B cell (primary cell): ENCODE data around the gene PRDM5. TPM values are rescaled to one million over a fixed set of nuclear protein-coding genes. Genes with fewer than 3 reads are reported as not detected.

ENCODE experiments used
- ATAC-seq: fragments of 200-7000 bp; cut with Tn5 transposase; one replicate; pipeline ENCODE4 v1.10.0; 2021; ENCODE audit warnings: low read depth, mild to moderate bottlenecking, moderate number of reproducible peaks, moderate library complexity
- CTCF ChIA-PET: fragments of 350-600 bp; sonication (Branson Sonifier 250); formaldehyde crosslinking; loops from one replicate; lab custom pipeline; 2021; ENCODE audit warnings: antibody characterized with exemption, inconsistent platforms; lab: Charles Lee
- POLR2A ChIA-PET: fragments of 350-600 bp; sonication (Branson Sonifier 250); formaldehyde crosslinking; loops from one replicate; lab custom pipeline; 2021; ENCODE audit warnings: antibody characterized with exemption; lab: Charles Lee
- DNase-seq: peaks from one replicate; pipeline ENCODE4 v3.0.0; 2013
- H2AFZ ChIP-seq: 2 replicates; pipeline ENCODE4 v1.6.1; 2012; ENCODE audit warnings: mild to moderate bottlenecking, low read depth, low read length; ENCODE audit not compliant: insufficient read depth, poor library complexity, severe bottlenecking
- H3K27ac ChIP-seq, 2 donors: 1 replicate in 1 of 2; 2 replicates in 1 of 2; pipeline ENCODE4 v1.5.1; 2012 to 2013; ENCODE audit warnings: low read length in 2 of 2, mild to moderate bottlenecking in 2 of 2, moderate library complexity in 1 of 2
- H3K27me3 ChIP-seq, 4 experiments: fragments of 200-600 bp in 1 of 4; sonication (generic) in 1 of 4; replicated peaks in 1 of 4; 1 replicate in 2 of 4; 2 replicates in 2 of 4; pipeline versions ENCODE4 v1.6.1 to v1.7.0; 2013 to 2016; ENCODE audit warnings: low read length in 3 of 4, mild to moderate bottlenecking in 2 of 4, mixed read lengths in 1 of 4, moderate library complexity in 1 of 4; ENCODE audit not compliant: insufficient read depth in 4 of 4, control insufficient read depth in 3 of 4; ENCODE audit errors: control extremely low read depth in 1 of 4
- H3K36me3 ChIP-seq, 2 experiments: replicated peaks in 1 of 2; 1 replicate in 1 of 2; 2 replicates in 1 of 2; pipeline versions ENCODE4 v1.6.1 to v1.7.1; 2013; ENCODE audit warnings: low read length in 1 of 2; ENCODE audit not compliant: insufficient read depth in 2 of 2, control insufficient read depth in 1 of 2; ENCODE audit errors: control extremely low read depth in 1 of 2, extremely low read depth in 1 of 2
- H3K4me1 ChIP-seq, 2 donors: fragments of 200-600 bp in 1 of 2; sonication (generic) in 1 of 2; 1 replicate in 1 of 2; 2 replicates in 1 of 2; pipeline versions ENCODE4 v1.5.1 to v1.6.1; 2013 to 2017; ENCODE audit warnings: low read length in 2 of 2; ENCODE audit not compliant: control insufficient read depth in 2 of 2, insufficient read depth in 2 of 2
- H3K4me2 ChIP-seq: replicated peaks from 2 replicates; pipeline ENCODE3; 2012; ENCODE audit warnings: mild to moderate bottlenecking, low read depth, low read length; ENCODE audit not compliant: poor library complexity, severe bottlenecking
- H3K4me3 ChIP-seq, 5 experiments: fragments of 200-600 bp in 1 of 5; sonication (generic) in 1 of 5; 1 replicate in 3 of 5; 2 replicates in 2 of 5; pipeline versions ENCODE4 v1.5.1 to v1.7.0; 2011 to 2016; ENCODE audit warnings: low read length in 4 of 5, mild to moderate bottlenecking in 4 of 5, low read depth in 2 of 5, control low read depth in 1 of 5, moderate library complexity in 1 of 5; ENCODE audit not compliant: insufficient read depth in 1 of 5; ENCODE audit errors: control extremely low read depth in 1 of 5, extremely low read depth in 1 of 5
- H3K79me2 ChIP-seq: fragments of 200-600 bp; sonication (generic); one replicate; pipeline ENCODE4 v1.6.0; 2016; ENCODE audit warnings: low read length; ENCODE audit not compliant: control insufficient read depth, insufficient read depth
- H3K9ac ChIP-seq: fragments of 200-600 bp; sonication (generic); 2 replicates; pipeline ENCODE4 v1.6.1; 2017; ENCODE audit warnings: mild to moderate bottlenecking, low read length, moderate library complexity
- H3K9me3 ChIP-seq, 3 donors: one replicate each; pipeline versions ENCODE4 v1.6.1 to v1.7.1; 2013; ENCODE audit warnings: low read length in 2 of 3; ENCODE audit not compliant: control insufficient read depth in 2 of 3, insufficient read depth in 1 of 3; ENCODE audit errors: control extremely low read depth in 1 of 3
- H4K20me1 ChIP-seq: 2 replicates; pipeline ENCODE4 v1.6.0; 2012; ENCODE audit warnings: mild to moderate bottlenecking, low read length; ENCODE audit not compliant: insufficient read depth, control insufficient read depth, poor library complexity, severe bottlenecking
- H3K27ac Mint-ChIP-seq: one replicate; pipeline ENCODE4 v1.8.0; 2021; ENCODE audit warnings: mixed read lengths
- H3K27me3 Mint-ChIP-seq: one replicate; pipeline ENCODE4 v1.8.0; 2021; ENCODE audit warnings: mixed read lengths
- H3K4me1 Mint-ChIP-seq: one replicate; pipeline ENCODE4 v1.8.0; 2021; ENCODE audit warnings: mixed read lengths
- H3K4me3 Mint-ChIP-seq: one replicate; pipeline ENCODE4 v1.8.0; 2021; ENCODE audit warnings: mixed read lengths
- H3K9me3 Mint-ChIP-seq: one replicate; pipeline ENCODE4 v1.8.0; 2022; ENCODE audit warnings: mixed read lengths; ENCODE audit not compliant: insufficient read depth
- CTCF ChIP-seq: fragments of 200-600 bp; IDR thresholded peaks from one replicate; pipeline ENCODE4 v1.8.0; 2022; ENCODE audit warnings: antibody characterized with exemption, mild to moderate bottlenecking
- EZH2 ChIP-seq: IDR thresholded peaks from 2 replicates; pipeline ENCODE4 v1.6.1; 2012; ENCODE audit warnings: borderline replicate concordance, low read depth, mild to moderate bottlenecking, moderate library complexity, low read length; ENCODE audit not compliant: insufficient read depth, poor library complexity, severe bottlenecking
- WGBS: methylation state at CpG from one replicate; pipeline ENCODE4 v1.1.5; 2013; ENCODE audit warnings: missing lambda C conversion rate; ENCODE audit not compliant: insufficient coverage; 5-methylcytosine and 5-hydroxymethylcytosine counted together
- intact Hi-C: fragments of 100-400 bp; cut with micrococcal nuclease; formaldehyde crosslinking; loops from one replicate; pipeline ENCODE4 v1.10.0; 2022
- polyA plus RNA-seq: library from polyadenylated mRNA; depleted of rRNA; stranded (reverse); fragments of >200 nt; gene quantifications from 2 replicates; pipeline ENCODE4 v1.2.3, GENCODE V29; 2012
- total RNA-seq, 2 donors: library from RNA; stranded (reverse); fragments of 120-200 nt in 1 of 2; gene quantifications; 1 replicate in 1 of 2; 2 replicates in 1 of 2; pipeline versions ENCODE4 v1.2.3 to v1.2.4, GENCODE V29; 2013 to 2022

PRDM5 gene
- total and polyA plus RNA-seq, 2 donors (not counting 1 experiment from before 2014, with no cell fraction given): not detected

DNA sequence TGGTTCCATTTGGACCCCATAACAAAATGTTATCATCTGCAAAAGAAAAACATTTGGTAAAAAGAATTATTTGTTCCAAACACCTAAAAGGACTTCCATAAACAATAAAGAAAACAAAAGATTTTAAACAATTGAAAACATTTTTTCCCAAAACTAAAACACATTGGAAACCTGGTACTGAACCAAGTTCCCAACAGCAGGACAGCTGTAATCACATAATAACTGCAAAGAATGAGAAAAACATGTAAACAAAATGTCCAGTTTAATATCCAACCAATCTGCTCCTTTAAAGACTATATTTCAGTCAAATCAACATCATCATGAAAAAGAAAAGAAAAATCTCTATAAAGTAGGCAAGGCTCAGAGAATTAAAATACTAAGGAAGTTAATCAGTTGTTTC is 36.3 kb downstream of the PRDM5 start:
- H3K4me1 ChIP-seq: no peaks in the 10 kb centered on the region
- Mint-ChIP-seq H3K9me3 (peaks cover 5% of the 10 kb centered on the region), H3K4me3 (no peak overlapping the region), H3K4me1 (no peaks in the 10 kb centered on the region), H3K27ac (no peak overlapping the region), H3K27me3 (no peaks in the 10 kb centered on the region)
- no peak for DNase-seq
- no peaks in the 10 kb centered on the region for H4K20me1 ChIP-seq
- H2AFZ ChIP-seq: no peak overlapping the region
- H3K27ac ChIP-seq: no peak overlapping the region
- H3K27me3 ChIP-seq: no peaks in the 10 kb centered on the region
- H3K79me2 ChIP-seq: no peaks in the 10 kb centered on the region
- H3K36me3 ChIP-seq: no peaks in the 10 kb centered on the region
- no peak overlapping the region for H3K9ac ChIP-seq
- ChIA-PET POLR2A (no interaction called here), CTCF (no interaction called here)
- no peak overlapping the region for H3K4me3 ChIP-seq
- H3K4me2 ChIP-seq: no peak overlapping the region
- H3K9me3 ChIP-seq: peaks cover 0 to 3% (median 1%) of the 10 kb centered on the region in 3 donors
- TF ChIP-seq EZH2 (no peak), CTCF (no peak)
- no peak for ATAC-seq
- intact Hi-C loops: no loop called here

GRCh38 chr4:120881846-120882245 is 40.7 kb downstream of the PRDM5 start:
- Mint-ChIP-seq H3K27ac (no peak overlapping the region), H3K27me3 (no peaks in the 10 kb centered on the region), H3K4me1 (no peaks in the 10 kb centered on the region), H3K4me3 (no peak overlapping the region), H3K9me3 (peaks cover 4% of the 10 kb centered on the region)
- Histone ChIP-seq H3K27me3 (no peaks in the 10 kb centered on the region), H3K4me1 (no peaks in the 10 kb centered on the region), H2AFZ (no peak overlapping the region), H3K9me3 (peaks cover 0 to 4% (median 0%) of the 10 kb centered on the region in 3 donors), H3K9ac (no peak overlapping the region), H3K36me3 (no peaks in the 10 kb centered on the region), H3K79me2 (no peaks in the 10 kb centered on the region), H4K20me1 (no peaks in the 10 kb centered on the region), H3K4me2 (no peak overlapping the region), H3K27ac (no peak overlapping the region), H3K4me3 (no peak overlapping the region)
- WGBS: 98% methylated on average over 4 of the region's 4 CpGs
- TF ChIP-seq EZH2 (no peak), CTCF (no peak)
- no peak for ATAC-seq
- intact Hi-C loops: no loop called here
- no peak for DNase-seq
- CTCF ChIA-PET: no interaction called here
- POLR2A ChIA-PET: no interaction called here
